ENCODE measurements around the gene VSIG8. TPM values are rescaled to one million over a fixed set of nuclear protein-coding genes. Genes with fewer than 3 reads are reported as not detected.
"Not testable (repeated sequence)": the region's sequence is repeated elsewhere in the genome, so short reads cannot be mapped to it uniquely, and the experiment has no call there.

The VSIG8 gene
- total and polyA plus RNA-seq, 2 donors (not counting 3 experiments of a cell fraction or from before 2014, with no cell fraction given), result not detected

- Histone ChIP-seq H3K4me2 (ENCODE audit: insufficient read depth, low read length) (no peak within 1 kb of the TSS), H3K9ac (replicated peaks; ENCODE audit: extremely low read depth, insufficient read depth, low read length) (no peak within 1 kb of the TSS), H3K36me3 (ENCODE audit: control insufficient read depth in 2 of 2, extremely low read depth in 1 of 2, insufficient read depth in 2 of 2, low read length in 2 of 2) (no peaks in the 10 kb centered on the region), H3K79me2 (ENCODE audit: control insufficient read depth, insufficient read depth, low read length) (no peaks in the 10 kb centered on the region), H3K27ac (ENCODE audit: insufficient read depth, low read depth, low read length) (peak within 1 kb of the TSS; percentile 35), H2AFZ (ENCODE audit: low read depth, low read length) (no peak within 1 kb of the TSS), H3K4me1 (ENCODE audit: control insufficient read depth, extremely low read depth, insufficient read depth, low read length) (no peaks in the 10 kb centered on the region), H4K20me1 (replicated peaks; ENCODE audit: control insufficient read depth, extremely low read depth, insufficient read depth, low read length) (no peaks in the 10 kb centered on the region), H3K9me3 (replicated peaks; ENCODE audit: control insufficient read depth, insufficient read depth, low read length) (no peaks in the 10 kb centered on the region), H3K9me1 (replicated peaks; ENCODE audit: control insufficient read depth, extremely low read depth, insufficient read depth, low read length) (no peaks in the 10 kb centered on the region), H3K27me3 (ENCODE audit: control insufficient read depth in 2 of 2, insufficient read depth in 2 of 2, low read length in 2 of 2) (no peaks in the 10 kb centered on the region), H3K4me3 (replicated peaks in 1 of 3; ENCODE audit: insufficient read depth in 1 of 3, low read depth in 1 of 3, low read length in 3 of 3) (no peak within 1 kb of the TSS)
- ChIA-PET CTCF (interaction anchor here (1.0 to 1.7 kb wide), 7 partner anchors 9 to 108 kb away, joined by 3 to 8 read pairs (median 4); partner anchors contain the start of gene IGSF9), POLR2A (no interaction called here)
- TF ChIP-seq MYC (IDR thresholded peaks at IDR 0.05; ENCODE audit: low read depth, low read length) (no peak), GATA2 (IDR thresholded peaks at IDR 0.05; ENCODE audit: insufficient read depth, insufficient read length, low read depth, low read length) (no peak), POLR2AphosphoS5 (IDR thresholded peaks at IDR 0.05; ENCODE audit: insufficient read depth, low read depth, low read length) (no peak), JUN (IDR thresholded peaks at IDR 0.05; ENCODE audit: borderline replicate concordance, insufficient read depth, insufficient read length, low read depth) (no peak), POLR2A (IDR thresholded peaks at IDR 0.05; ENCODE audit: low read depth, low read length) (no peak), EZH2 (IDR thresholded peaks at IDR 0.05; ENCODE audit: borderline replicate concordance, low read depth, low read length, severe bottlenecking) (no peak), FOS (IDR thresholded peaks at IDR 0.05; ENCODE audit: borderline replicate concordance, insufficient read depth, low read length) (no peak), CTCF (IDR thresholded peaks at IDR 0.05; ENCODE audit: extremely low read depth in 1 of 2, insufficient read depth in 1 of 2, low read depth in 1 of 2, low read length in 2 of 2) (no peak), MAX (IDR thresholded peaks at IDR 0.05; ENCODE audit: insufficient read depth, insufficient read length) (no peak)
- peak; percentile 75 for FAIRE-seq
- dilution Hi-C loops (cut with MboI; ENCODE audit: extremely low pct_ligation_motif_present, low sequenced_read_pairs) (no loop called here), intact Hi-C loops (cut with micrococcal nuclease) (no loop called here)
- no TSS peak for BruUV-seq (replicated peaks)
- peak; percentile 76 for DNase-seq (ENCODE audit: low read depth, low spot score)
Measured at GRCh38 chr1:159900086-159900680, 37.7 kb upstream of the VSIG8 start, which contains the start of gene CFAP45. Gene CFAP45, minus strand, starts transcription at chr1:159900165. Its CDS starts 67 bp downstream, at chr1:159900098.

GRCh38 chr1:159899634-159900033, 37.2 kb upstream of the VSIG8 start:
- intact Hi-C loops (cut with micrococcal nuclease); H2AFZ ChIP-seq (ENCODE audit: low read depth, low read length); H3K9ac ChIP-seq (replicated peaks; ENCODE audit: extremely low read depth, insufficient read depth, low read length); H4K20me1 ChIP-seq (replicated peaks; ENCODE audit: control insufficient read depth, extremely low read depth, insufficient read depth, low read length); H3K27me3 ChIP-seq (ENCODE audit: control insufficient read depth in 2 of 2, insufficient read depth in 2 of 2, low read length in 2 of 2); H3K4me1 ChIP-seq (ENCODE audit: control insufficient read depth, extremely low read depth, insufficient read depth, low read length); dilution Hi-C loops (cut with MboI; ENCODE audit: extremely low pct_ligation_motif_present, low sequenced_read_pairs); H3K79me2 ChIP-seq (ENCODE audit: control insufficient read depth, insufficient read depth, low read length); DNase-seq (ENCODE audit: low read depth, low spot score); H3K36me3 ChIP-seq (ENCODE audit: control insufficient read depth in 2 of 2, extremely low read depth in 1 of 2, insufficient read depth in 2 of 2, low read length in 2 of 2); H3K4me3 ChIP-seq (replicated peaks in 1 of 3; ENCODE audit: insufficient read depth in 1 of 3, low read depth in 1 of 3, low read length in 3 of 3); H3K9me1 ChIP-seq (replicated peaks; ENCODE audit: control insufficient read depth, extremely low read depth, insufficient read depth, low read length); H3K4me2 ChIP-seq (ENCODE audit: insufficient read depth, low read length); POLR2A ChIA-PET; H3K9me3 ChIP-seq (replicated peaks; ENCODE audit: control insufficient read depth, insufficient read depth, low read length); FAIRE-seq; BruUV-seq (replicated peaks): not testable (repeated sequence)
- H3K27ac ChIP-seq (ENCODE audit: insufficient read depth, low read depth, low read length), result peak overlapping the region; percentile 35
- CTCF ChIA-PET, result interaction anchor here (1.0 to 1.7 kb wide), 5 partner anchors 9 to 108 kb away, joined by 3 to 8 read pairs (median 4); partner anchors contain the start of gene IGSF9
